WTC11 (cell line): Measurements from ENCODE around the gene LRRC41.

Source experiments
- CREM ChIP-seq: sonication (generic); formaldehyde crosslinking; IDR thresholded peaks from 2 replicates; pipeline ENCODE4 v1.8.1; 2022; ENCODE audit warnings: mild to moderate bottlenecking, missing genetic modification reagents, moderate library complexity
- CTCF ChIP-seq: fragments of 200-600 bp; IDR thresholded peaks from 2 replicates; pipeline ENCODE4 v1.8.0; 2022; ENCODE audit warnings: antibody characterized with exemption
- FOXJ3 ChIP-seq: sonication (generic); formaldehyde crosslinking; IDR thresholded peaks from 2 replicates; pipeline ENCODE4 v1.9.0; 2021; ENCODE audit warnings: missing genetic modification reagents, mild to moderate bottlenecking, borderline replicate concordance
- OVOL2 ChIP-seq: fragments of 250-450 bp; sonication (Bioruptor Pico); IDR thresholded peaks from 2 replicates; pipeline ENCODE4 v1.9.0; 2021; ENCODE audit warnings: mild to moderate bottlenecking, borderline replicate concordance
- USF1 ChIP-seq: sonication (generic); formaldehyde crosslinking; IDR thresholded peaks from 2 replicates; pipeline ENCODE4 v1.8.0; 2022; ENCODE audit warnings: mild to moderate bottlenecking, missing genetic modification reagents
- USF2 ChIP-seq: sonication (generic); formaldehyde crosslinking; IDR thresholded peaks from 2 replicates; pipeline ENCODE4 v1.8.1; 2023; ENCODE audit warnings: mild to moderate bottlenecking, missing genetic modification reagents, moderate library complexity

- TF ChIP-seq USF2 (CRISPR knock-in tag): no peak
- TF ChIP-seq FOXJ3 (CRISPR knock-in tag): no peak
- no peak for TF ChIP-seq CREM
- no peak; the same call in 1 of the 2 replicates for TF ChIP-seq USF1
- no peak for TF ChIP-seq OVOL2
- TF ChIP-seq CTCF: no peak
Observed at GRCh38 chr1:46247436-46248121, 55.8 kb downstream of the LRRC41 start, which contains the start of gene RAD54L.
